NCI-H146 treated with DMSO at 0.1 percent for 48 hours (cell line): ENCODE results near the gene NUAK1.

Experiments
- DNase-seq: peaks from one replicate; lab custom pipeline; 2025; ENCODE audit not compliant: unreplicated experiment; lab: John Stamatoyannopoulos, UW

The NUAK1 gene

DNA sequence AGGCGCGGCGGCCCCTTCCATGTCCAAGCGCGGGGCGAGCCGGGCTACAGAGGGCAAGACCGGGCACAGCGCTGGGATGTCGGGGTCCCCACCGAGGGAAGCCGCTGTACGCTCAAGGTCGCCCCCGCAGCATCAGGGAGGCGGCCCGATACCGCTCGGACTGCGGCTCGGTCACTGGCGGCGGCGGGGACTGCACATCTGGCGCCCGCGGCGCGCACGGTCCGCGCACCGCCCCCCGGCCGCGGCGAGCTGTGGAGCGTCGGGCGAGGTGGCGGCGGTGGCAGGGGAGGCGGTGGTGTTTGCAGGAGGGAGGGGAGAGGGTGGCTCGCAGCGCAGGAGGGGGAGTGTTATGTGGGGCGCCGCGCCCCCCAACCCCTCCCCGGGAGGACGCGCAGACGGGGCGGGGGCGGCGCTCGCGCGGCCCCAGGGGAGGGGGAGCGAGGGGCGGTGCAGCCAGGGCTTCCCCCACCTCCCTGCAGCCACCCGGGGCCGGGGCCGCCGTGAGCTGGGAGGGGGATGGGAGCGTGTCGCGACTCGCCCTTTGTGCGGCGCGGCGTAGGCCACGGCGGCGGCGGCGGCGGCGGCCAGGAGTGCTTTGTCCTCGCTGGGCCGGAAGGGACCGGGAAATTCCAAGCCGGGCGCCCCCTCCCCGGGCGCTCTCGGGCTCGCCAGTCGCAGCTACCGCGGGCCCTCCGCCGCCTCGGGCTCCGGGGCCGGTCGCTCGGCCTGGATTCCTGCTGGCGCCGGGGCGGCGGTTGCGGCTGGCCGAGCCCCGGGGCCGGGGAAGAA lies at the start of gene NUAK1:
Gene NUAK1, minus strand, starts transcription at position 322 of the 789 bp plus-strand sequence. Its CDS starts 301 bp downstream, at position 21.
- no peak for DNase-seq

GRCh38 chr12:106188256-106188655 lies 49.5 kb upstream of the NUAK1 start:
- no peak for DNase-seq

DNA sequence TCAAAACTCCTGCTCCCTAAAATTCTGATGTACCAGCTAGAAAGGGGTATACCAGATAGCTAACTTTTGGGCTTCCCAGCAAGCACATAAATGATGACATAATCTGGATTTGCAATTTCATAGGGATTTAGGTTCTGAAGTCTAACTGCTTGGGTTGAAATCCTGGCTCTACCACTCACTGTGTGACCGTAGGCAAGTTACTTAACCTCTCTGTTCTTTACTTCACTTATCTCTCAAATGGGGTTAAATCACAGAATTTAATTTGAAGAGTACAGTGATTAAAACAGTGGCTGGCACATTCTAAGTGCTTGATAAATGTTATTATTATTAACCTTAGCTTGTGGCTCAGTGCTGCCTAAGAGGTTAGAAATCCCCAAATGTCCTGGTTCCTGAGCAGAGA lies 49.1 kb upstream of the NUAK1 start:
- DNase-seq, result no peak

DNA sequence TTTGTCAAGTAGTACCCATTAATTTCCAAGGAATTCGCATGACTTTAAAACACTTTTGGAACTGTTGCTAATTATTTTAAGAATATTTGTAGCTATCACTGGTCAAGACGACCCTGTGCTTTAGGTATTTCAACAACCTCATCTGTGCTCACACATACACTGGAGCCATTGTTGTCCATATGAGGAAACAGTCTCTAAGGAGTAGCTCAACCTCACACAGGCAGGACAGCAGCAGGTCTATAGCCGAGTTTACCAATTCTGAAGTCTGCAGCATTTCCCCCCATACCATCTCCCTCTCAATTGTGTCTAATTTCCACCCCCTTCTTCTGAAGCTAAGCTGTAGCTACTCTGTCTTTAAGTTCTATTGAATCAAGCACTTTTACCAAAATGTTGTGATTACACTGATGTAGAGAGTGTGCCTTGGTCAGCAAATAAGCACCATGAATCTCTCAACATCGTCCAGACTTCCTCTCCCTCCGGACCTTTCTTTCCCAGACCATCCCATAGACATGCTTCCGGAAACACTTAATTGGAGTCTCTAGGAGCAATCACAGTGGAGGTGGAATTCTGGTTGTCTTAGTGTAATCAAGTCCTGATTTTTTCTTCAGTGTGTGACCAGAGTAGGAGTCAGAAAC lies 48.5 kb upstream of the NUAK1 start:
- DNase-seq, result no peak

DNA sequence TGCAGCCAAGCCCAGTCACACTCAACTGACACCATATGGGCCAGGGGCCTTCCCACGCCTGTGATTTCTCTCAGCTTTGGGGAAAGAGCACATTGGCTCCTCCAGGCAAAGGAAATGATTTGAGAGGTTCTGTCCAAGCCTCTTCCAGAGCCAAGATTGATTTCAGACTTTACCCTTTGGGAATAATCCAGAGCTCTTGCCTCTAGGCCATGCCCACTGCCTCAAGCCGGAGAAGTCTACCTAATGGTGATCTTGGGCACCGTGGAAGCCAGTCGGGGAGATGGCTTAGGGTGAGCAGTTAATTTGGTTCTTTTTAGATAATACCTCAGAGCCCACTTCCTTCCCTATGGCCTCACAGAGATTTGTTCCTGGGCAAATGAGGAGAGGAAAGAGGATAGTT lies 45.0 kb upstream of the NUAK1 start:
- no peak for DNase-seq

DNA sequence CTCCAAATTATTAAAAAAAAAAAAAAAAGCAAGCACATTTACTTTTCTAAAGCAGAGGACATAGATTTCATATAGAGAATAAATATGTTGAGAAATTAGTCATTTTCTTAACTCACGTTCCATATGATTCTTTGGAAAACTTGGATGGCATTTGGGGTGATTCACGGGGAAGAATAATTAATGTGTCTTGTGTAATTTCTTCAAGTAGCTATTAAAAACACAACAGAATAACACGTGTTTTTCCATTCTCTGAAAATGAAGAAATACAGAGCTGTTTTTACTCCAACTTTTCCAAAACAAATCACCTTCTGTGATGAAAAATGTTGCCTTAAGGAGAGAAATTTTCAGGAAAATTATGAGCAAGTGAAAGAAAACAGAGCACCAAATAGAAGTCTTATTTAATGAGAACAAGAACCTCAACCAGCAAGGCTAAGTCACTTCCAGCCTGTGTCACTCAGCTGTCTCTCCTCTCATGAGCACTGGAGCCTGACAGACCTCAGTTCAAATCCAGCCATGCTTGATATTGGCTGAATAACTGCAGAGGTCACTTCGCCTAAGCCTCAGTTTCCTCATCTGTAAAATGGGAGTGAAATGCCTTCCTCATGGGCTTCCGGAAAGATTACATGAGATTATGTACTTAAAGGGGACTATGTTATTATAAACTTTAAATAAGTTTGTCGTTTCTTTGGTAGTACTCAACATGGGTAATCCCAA lies 42.8 kb upstream of the NUAK1 start:
- DNase-seq, result no peak

DNA sequence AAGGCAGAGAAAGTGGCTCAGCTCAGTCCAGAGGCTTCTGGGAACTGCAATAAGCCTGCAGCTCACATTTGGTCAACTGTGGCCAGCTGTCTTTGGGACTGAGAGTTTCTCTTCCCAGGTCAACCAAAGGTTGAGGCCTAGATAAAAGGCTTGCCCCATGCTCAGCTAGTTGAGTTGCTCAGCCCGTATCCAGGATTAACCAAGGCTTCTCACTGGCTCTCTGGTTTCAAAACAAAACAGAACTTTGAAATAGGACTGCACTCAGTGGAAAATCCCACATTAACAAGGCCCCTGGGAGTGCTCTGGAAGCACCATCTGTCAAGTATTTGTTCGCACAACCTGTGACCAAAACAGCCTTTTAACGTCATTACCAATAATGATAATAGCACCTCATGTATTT lies 40.3 kb upstream of the NUAK1 start:
- DNase-seq, result no peak

DNA sequence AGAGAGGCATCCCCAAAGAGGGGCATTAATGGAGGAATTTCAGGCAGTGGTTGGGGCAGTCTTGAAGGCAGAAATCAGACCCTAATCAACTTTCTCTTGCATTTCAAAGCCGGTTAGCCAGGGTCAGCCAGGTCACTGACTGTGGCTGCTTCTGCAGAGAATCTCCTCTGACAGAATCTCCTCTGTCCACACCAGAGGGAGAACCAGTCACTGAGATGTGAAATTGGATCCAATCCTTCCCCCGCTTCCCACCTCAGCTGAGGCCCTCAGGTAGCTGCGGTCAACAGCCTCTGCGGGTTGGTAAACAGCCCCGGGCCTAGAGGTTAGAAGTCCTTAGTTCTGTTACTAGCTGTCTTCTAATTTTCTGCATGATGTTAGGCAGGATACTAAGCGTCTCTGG lies 39.8 kb upstream of the NUAK1 start:
- DNase-seq, result no peak

DNA sequence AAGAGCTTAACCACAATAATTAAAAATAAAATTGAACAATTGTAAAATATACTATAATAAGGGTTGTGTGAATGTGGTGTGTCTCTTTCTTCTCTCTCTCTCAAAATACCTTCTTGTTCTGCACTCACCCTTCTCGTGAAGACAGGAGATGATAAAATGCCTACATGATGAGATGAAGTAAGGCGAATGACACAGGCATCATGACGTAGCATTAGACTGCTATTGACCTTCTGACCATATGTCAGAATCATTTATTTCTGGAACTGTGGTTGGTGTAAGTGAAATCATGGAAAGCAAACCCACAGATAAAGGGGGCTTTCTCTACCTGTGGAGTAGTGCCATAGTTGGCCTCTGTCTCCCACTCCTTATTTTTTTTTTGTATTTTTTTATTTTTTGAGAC lies 37.8 kb upstream of the NUAK1 start:
- no peak for DNase-seq

DNA sequence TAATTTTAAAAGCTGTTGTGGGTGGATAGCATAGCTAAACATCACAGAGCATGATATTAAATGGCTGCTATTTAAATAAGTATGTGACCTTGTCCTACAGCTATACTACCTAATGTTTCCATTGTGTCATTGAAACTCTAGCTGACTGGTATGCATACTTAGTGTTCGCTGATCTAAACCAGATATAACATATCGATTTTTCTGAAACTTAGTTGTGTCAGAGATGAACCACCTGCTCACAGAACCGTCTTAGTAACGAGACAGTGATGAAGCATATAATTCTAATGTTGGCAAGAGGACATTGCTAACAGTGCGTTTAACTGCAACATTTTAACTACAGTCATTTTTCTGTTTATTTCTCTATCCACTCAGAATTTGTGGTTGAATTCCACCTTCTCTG lies 36.1 kb upstream of the NUAK1 start:
- DNase-seq, result no peak

- no peak for DNase-seq
Observed at GRCh38 chr12:106173442-106173841, 34.7 kb upstream of the NUAK1 start.

DNA sequence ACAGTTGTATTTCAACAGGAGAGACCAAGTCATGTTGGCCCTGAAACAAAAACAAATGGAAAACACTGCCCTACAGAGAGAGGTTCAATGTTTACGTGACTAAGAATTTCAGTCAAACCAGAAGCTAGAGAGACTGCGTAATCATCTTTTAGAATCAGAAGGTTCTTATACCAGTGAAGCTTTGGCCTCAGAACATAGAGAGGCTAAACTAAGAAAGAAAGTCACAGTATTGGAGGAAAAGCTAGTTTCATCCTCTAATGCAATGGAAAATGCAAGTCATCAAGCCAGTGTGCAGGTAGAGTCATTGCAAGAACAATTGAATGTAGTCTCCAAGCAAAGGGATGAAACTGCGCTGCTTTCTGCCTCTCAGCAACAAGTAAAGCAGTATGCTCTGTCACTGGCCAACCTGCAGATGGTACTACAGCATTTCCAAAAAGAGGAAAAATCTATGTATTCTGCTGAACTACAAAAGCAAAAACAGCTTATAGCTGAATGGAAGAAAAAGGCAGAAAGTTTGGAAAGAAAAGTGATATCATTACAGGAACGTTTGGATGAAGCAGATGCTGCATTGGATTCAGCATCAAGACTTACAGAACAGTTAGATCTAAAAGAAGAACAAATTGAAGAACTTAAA lies 32.5 kb upstream of the NUAK1 start:
- DNase-seq, result no peak

- DNase-seq, result no peak
Observed at GRCh38 chr12:106170285-106170684, 31.5 kb upstream of the NUAK1 start.

DNA sequence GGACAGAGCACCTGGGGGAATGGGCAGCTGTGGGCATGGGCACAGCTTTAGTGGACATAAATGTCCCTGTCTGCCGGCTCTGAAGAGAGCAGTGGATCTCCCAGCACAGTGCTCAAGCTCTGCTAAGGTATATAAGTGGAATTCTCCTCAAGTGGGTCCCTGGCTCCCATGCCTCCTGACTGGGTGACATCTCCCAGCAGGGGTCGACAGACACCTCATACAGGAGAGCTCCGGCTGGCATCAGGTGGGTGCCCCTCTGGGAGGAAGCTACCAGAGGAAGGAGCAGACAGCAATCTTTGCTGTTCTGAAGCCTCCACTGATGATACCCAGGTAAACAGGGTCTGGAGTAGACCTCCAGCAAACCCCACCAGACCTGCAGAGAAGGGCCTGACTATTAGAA lies 25.0 kb upstream of the NUAK1 start:
- DNase-seq, result no peak

GRCh38 chr12:106161491-106161890 lies 22.7 kb upstream of the NUAK1 start:
- no peak for DNase-seq

- no peak for DNase-seq
Observed at GRCh38 chr12:106160915-106161314, 22.2 kb upstream of the NUAK1 start.

DNA sequence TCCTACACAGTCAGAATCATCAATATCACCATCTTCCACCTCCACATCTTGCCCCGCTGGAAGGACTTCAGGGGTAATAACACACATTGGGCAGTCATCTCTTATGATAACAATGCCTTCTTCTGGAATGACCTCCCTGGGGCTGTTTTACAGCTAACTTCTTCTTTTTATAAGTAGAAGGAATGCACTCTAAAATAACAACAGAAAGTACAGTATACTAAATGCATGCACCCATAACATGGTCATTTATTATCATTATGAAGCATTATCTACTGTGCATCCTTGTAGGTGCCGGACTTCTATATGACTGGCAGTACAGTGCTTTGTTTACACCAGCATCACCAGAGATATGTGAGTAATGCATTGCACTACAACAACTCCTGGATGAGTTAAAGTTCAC lies 19.0 kb upstream of the NUAK1 start:
- no peak for DNase-seq

GRCh38 chr12:106154751-106155273 lies 16.1 kb upstream of the NUAK1 start:
- DNase-seq, result no peak

DNA sequence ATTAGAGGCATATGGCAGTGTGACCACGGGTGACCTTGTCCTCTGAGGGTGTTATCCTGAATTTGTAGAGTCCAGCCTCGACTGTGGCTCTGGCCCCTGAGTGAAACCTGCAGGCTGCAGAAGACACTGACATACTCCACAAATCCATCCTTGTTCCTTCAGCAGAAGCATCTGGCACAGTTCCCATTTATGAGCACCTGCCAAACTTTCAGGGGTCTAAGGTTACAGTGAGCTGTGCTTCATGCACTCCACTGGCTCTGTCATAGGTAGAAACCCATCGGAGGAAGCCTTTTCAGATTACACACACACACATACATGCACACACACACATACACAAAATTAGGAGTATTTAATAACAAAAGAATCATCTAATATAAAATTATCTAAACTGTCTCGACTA lies 13.6 kb upstream of the NUAK1 start:
- no peak for DNase-seq

DNA sequence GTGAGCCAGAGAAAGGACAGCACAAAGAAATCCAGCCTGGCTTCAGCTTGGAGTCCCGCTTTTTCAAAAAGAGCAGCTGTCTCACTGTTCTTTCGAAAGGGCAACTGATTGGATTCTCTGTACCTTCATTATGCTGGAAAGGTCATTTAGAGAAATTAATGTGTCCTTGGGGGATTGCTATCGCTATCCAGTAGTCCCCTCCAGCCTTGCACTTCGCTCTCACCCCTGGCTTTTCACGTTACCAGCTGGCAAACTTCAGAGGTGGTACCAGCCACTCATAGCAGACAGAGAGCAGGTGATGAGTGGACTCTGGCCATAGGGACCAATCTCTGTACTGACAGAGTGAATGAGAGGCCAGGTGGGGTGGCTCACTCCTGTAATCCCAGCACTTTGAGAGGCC lies 11.8 kb upstream of the NUAK1 start:
- DNase-seq, result no peak

GRCh38 chr12:106149096-106149784 lies 10.5 kb upstream of the NUAK1 start:
- DNase-seq, result no peak
